ENCODE results near the gene EPHA7.

The EPHA7 gene

DNA sequence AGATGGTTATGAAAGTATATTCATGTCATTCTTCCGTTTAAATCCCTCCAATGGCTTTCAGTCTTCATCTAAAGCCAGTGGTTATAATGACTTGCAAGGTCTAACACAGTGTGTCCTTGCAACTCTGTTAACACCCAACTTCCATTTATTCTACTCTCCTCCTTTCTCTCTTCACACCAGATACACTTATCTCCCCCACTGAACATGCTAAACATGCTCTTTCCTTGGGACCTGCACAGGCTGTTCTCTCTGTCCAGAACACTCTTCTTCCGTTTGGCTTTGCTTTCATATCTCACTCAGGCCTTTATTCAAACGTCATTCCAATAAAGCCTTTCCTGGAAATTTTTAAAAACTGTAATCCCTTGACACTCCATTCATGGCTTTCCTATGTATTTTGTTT, 91.5 kb downstream of the EPHA7 start:
- no peak overlapping the region for H3K4me3 ChIP-seq (ENCODE audit: low read depth, low read length)
- TF ChIP-seq, protein P1, sequence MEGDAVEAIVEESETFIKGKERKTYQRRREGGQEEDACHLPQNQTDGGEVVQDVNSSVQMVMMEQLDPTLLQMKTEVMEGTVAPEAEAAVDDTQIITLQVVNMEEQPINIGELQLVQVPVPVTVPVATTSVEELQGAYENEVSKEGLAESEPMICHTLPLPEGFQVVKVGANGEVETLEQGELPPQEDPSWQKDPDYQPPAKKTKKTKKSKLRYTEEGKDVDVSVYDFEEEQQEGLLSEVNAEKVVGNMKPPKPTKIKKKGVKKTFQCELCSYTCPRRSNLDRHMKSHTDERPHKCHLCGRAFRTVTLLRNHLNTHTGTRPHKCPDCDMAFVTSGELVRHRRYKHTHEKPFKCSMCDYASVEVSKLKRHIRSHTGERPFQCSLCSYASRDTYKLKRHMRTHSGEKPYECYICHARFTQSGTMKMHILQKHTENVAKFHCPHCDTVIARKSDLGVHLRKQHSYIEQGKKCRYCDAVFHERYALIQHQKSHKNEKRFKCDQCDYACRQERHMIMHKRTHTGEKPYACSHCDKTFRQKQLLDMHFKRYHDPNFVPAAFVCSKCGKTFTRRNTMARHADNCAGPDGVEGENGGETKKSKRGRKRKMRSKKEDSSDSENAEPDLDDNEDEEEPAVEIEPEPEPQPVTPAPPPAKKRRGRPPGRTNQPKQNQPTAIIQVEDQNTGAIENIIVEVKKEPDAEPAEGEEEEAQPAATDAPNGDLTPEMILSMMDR (IDR thresholded peaks at IDR 0.05; ENCODE audit: low read depth, low read length) = no peak

DNA sequence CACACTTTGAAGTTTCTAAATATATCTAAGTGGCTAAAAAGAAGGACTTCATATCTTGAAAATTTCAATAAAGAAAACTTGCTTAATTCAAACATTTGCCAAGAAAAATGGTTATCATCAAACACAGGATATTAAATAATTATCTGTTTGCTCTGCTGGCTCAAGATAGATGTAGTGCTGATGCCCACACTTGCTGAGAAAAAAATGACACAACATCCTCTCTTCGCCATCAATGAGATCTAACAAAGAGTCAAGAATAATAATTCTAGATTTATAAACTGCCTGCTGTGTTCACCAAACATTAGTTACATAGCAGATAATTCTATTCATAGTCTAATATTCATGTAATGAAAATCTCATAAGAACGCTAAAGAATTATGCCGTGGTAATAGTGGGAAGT, 93.6 kb downstream of the EPHA7 start:
- no peak overlapping the region for H3K4me3 ChIP-seq (ENCODE audit: low read depth, low read length)
- TF ChIP-seq, protein P1 (IDR thresholded peaks at IDR 0.05; ENCODE audit: low read depth, low read length) = no peak

DNA sequence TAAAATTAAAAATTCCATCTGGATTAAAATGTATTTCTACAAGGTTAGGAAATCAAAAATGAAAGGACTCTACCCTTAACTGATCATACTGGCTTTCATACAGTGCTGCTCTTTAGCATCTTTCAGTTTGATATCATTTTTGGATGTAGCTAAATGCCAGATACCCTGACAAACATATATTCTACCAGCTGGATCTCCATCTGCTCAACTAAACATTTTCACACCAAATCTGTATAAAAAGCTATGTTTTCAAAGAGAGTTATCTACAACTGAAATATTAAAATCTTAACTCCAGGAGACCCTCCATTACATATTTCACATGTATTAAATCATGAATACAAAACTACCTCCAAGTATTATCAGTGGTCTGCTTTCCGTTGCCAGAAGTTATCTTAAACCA, 95.7 kb downstream of the EPHA7 start:
- H3K4me3 ChIP-seq (ENCODE audit: low read depth, low read length) = no peak overlapping the region
- TF ChIP-seq, protein P1 (IDR thresholded peaks at IDR 0.05; ENCODE audit: low read depth, low read length) = no peak

DNA sequence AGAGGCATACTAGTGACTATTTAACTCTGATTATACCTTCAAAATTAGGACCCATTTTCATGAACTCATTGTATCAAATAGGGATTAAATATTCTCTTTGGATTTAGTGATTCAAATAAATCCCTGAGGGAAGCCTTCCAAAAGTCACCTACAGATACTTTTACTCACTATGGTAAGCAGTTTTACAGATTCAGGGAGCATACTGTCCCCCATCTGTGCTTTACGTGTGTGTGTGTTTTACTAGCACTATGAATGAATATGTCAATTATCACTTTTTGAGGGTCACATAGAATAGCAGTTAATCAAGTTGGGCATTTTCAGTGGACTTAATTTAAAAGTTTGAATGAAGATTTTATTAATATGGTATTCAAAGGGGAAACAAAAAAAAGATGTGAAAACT, 96.7 kb downstream of the EPHA7 start:
- H3K4me3 ChIP-seq (ENCODE audit: low read depth, low read length) = no peak overlapping the region
- TF ChIP-seq, protein P1 (IDR thresholded peaks at IDR 0.05; ENCODE audit: low read depth, low read length) = no peak

DNA sequence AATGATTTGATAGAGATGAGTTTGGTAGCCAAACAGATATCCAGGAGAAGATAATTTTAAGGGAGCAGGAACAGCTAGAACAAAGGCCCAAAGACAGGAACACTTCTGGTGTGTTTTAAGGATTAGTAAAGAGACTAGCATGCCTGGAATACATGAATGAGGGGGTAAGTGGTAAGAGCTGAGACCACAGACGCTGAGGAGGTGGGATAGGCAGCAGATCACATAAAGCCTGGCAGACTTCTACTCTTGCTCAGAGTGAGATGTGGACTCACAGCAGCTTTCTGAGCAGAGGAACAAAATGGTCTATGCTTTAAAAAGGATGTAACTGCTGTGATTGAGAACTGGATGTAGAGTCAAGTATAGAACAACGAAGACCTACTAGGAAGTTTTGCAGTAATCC, 100.1 kb downstream of the EPHA7 start:
- H3K4me3 ChIP-seq (ENCODE audit: low read depth, low read length) = no peak overlapping the region
- TF ChIP-seq, protein P1 (IDR thresholded peaks at IDR 0.05; ENCODE audit: low read depth, low read length) = no peak

DNA sequence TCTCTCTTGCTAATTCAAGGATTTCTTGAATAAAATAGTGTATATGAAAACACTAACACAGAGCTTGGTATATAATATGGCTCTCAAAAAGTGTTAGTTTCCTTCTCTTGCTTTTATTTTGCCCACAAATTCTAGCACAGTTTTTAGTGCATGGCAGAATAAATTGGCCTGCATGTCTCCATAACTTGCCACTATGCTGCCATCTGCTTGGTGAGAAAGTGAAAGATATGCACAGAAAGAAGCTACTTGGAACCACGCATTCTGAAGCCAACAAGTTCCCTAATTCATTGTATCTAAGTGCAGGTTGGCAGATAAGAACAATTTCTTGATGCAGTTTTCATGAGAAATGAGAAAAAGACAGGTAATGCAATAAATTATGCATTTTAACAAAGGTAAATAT, 101.2 kb downstream of the EPHA7 start:
- no peak overlapping the region for H3K4me3 ChIP-seq (ENCODE audit: low read depth, low read length)
- TF ChIP-seq, protein P1 (IDR thresholded peaks at IDR 0.05; ENCODE audit: low read depth, low read length) = no peak

DNA sequence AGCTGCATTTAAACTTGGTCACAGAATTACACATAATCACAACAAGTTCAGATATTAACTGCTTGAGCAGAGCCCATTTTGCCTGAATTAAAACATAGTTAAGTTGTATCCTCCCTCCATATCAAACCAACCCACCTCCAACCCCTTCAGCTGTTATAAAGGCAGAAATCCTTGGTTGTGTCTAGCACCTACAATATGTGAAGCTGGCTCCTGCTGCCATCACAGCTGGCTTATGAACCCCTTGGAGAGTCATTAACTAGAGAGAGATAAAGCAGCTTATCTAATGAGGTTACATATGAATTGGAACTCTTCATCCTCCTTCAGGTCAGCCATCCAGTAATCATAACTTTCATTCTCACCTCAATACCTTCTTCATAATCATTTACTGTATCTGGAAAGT, 101.8 kb downstream of the EPHA7 start:
- H3K4me3 ChIP-seq (ENCODE audit: low read depth, low read length) = no peak overlapping the region
- TF ChIP-seq, protein P1 (IDR thresholded peaks at IDR 0.05; ENCODE audit: low read depth, low read length) = no peak
